Measurements from ENCODE around the gene C22orf15.

The C22orf15 gene

DNA sequence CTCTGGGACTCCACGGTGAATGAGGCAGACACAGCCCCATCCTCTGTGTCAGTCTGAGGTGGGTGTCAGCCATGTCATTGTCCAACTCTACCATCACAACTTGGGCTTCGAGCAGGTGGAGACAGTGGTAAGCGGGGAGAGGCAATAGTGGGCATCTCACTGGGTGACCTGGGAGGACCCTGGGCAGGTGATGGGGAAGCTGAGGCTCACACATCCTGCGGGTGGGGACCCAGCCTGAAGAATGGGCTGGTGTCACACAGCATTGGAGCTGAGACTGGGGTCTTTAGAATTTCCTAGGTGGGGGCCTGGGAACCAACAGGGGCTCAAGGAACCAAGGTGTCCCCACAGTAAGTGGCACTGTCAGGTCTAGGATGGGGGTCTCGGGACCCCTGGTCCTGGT lies 16.9 kb downstream of the C22orf15 start:
- TF ChIP-seq, protein P1, sequence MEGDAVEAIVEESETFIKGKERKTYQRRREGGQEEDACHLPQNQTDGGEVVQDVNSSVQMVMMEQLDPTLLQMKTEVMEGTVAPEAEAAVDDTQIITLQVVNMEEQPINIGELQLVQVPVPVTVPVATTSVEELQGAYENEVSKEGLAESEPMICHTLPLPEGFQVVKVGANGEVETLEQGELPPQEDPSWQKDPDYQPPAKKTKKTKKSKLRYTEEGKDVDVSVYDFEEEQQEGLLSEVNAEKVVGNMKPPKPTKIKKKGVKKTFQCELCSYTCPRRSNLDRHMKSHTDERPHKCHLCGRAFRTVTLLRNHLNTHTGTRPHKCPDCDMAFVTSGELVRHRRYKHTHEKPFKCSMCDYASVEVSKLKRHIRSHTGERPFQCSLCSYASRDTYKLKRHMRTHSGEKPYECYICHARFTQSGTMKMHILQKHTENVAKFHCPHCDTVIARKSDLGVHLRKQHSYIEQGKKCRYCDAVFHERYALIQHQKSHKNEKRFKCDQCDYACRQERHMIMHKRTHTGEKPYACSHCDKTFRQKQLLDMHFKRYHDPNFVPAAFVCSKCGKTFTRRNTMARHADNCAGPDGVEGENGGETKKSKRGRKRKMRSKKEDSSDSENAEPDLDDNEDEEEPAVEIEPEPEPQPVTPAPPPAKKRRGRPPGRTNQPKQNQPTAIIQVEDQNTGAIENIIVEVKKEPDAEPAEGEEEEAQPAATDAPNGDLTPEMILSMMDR (conservative IDR thresholded peaks at IDR 0.05; ENCODE audit: low read depth, low read length) = no peak
- no peak overlapping the region for H3K4me3 ChIP-seq (ENCODE audit: low read length)

GRCh38 chr22:23780146-23780748 lies 17.5 kb downstream of the C22orf15 start:
- DNase-seq (ENCODE audit: low read depth) = no peak
- TF ChIP-seq, protein P1 (conservative IDR thresholded peaks at IDR 0.05; ENCODE audit: low read depth, low read length) = no peak
- H3K4me3 ChIP-seq (ENCODE audit: low read length) = no peak overlapping the region

More for the DNA sequence above, 16.9 kb downstream of the C22orf15 start:
- no peak for DNase-seq (ENCODE audit: low read depth)

GRCh38 chr22:23781065-23781464 lies 18.3 kb downstream of the C22orf15 start:
- TF ChIP-seq, protein P1 (conservative IDR thresholded peaks at IDR 0.05; ENCODE audit: low read depth, low read length) = no peak
- H3K4me3 ChIP-seq (ENCODE audit: low read length) = no peak overlapping the region
- DNase-seq (ENCODE audit: low read depth) = no peak

DNA sequence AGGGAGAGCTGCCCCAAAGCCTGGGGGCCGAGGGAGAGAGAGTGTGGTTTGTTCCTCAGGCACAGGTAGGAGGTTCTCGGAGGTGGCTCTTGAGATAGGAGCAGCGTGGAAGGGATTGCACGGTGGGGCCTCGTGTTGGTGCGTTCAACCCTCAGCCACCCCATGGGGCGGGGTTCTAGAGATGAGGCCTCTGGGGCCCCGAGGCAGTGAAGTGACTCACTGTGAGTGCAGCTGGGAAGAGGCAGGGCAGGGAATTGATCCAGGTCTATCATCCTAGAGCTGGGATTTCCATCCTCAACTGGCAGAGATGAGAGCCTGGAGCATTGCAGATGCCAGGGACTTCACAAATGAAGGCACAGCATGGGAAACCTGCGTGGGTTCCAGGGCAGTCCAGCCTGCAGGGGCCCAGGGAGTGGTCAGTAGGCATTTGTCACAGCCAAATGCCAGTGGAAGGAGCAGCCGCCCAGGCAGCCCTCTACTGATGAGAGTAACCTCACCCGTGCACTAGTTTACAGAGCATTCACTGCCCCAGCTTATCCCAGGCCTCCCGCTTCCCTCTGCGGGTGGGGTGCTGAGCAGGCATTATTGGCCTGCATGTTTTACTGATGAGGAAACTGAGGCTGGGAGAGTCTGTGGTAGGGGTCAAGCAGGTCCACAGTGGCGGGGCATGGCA lies 18.9 kb downstream of the C22orf15 start:
- no peak for DNase-seq (ENCODE audit: low read depth)
- no peak overlapping the region for H3K4me3 ChIP-seq (ENCODE audit: low read length)
- TF ChIP-seq, protein P1 (conservative IDR thresholded peaks at IDR 0.05; ENCODE audit: low read depth, low read length) = no peak

- DNase-seq (ENCODE audit: low read depth) = no peak
- H3K4me3 ChIP-seq (ENCODE audit: low read length) = no peak overlapping the region
These were observed 19.5 kb downstream of the C22orf15 start for GRCh38 chr22:23782252-23782651.

DNA sequence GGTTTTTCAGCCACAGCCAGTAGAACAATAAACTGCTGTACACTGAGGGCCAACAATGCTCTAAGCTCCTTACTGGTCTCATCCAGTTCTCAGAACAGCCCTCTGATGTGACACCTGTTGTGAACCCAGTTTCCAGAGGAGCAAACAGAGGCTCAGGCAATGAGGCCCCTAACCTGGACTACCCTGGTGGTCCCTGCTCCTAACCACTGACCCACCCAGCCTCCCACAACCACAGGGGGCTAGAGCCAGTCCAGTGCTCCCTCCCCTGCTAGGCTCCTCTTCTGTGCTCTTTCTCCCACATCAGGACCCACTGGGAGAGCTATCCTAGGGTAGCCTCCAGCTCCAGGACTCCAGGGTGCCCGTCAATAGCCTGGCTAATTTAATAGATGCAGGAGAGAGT lies 19.9 kb downstream of the C22orf15 start:
- no peak for DNase-seq (ENCODE audit: low read depth)
- TF ChIP-seq, protein P1 (conservative IDR thresholded peaks at IDR 0.05; ENCODE audit: low read depth, low read length) = no peak
- H3K4me3 ChIP-seq (ENCODE audit: low read length) = no peak overlapping the region

More at GRCh38 chr22:23782252-23782651, 19.5 kb downstream of the C22orf15 start:
- TF ChIP-seq, protein P1 (conservative IDR thresholded peaks at IDR 0.05; ENCODE audit: low read depth, low read length) = no peak

All from retinal pigment epithelial cell (primary cell).